Neuron (in vitro differentiated cells): ENCODE data around the gene AHRR.
"Not testable (repeated sequence)": the region's sequence is repeated elsewhere in the genome, so short reads cannot be mapped to it uniquely, and the experiment has no call there.

Experiments used
- H2AFZ ChIP-seq: one replicate; pipeline ENCODE4 v1.6.1; 2013; ENCODE audit warnings: low read depth, mild to moderate bottlenecking, inconsistent platforms, low read length, moderate library complexity
- H3K27me3 ChIP-seq: one replicate; pipeline ENCODE4 v1.6.1; 2013; ENCODE audit warnings: low read length; ENCODE audit not compliant: insufficient read depth
- H3K36me3 ChIP-seq: one replicate; pipeline ENCODE4 v1.6.1; 2013; ENCODE audit warnings: low read length; ENCODE audit not compliant: insufficient read depth
- H3K4me1 ChIP-seq: one replicate; pipeline ENCODE4 v1.6.1; 2013; ENCODE audit warnings: low read length; ENCODE audit not compliant: insufficient read depth
- H3K4me3 ChIP-seq: 2 replicates; pipeline ENCODE4 v1.5.1; 2013; ENCODE audit warnings: mild to moderate bottlenecking, low read length, moderate library complexity
- H3K9me3 ChIP-seq: one replicate; pipeline ENCODE4 v1.6.1; 2013; ENCODE audit warnings: low read length

Gene AHRR

GRCh38 chr5:297991-298736 lies 23.4 kb upstream of the AHRR start:
- H2AFZ ChIP-seq, H3K9me3 ChIP-seq, H3K36me3 ChIP-seq, H3K27me3 ChIP-seq, H3K4me3 ChIP-seq, H3K4me1 ChIP-seq: not testable (repeated sequence)

- no peaks in the 10 kb centered on the region for H3K36me3 ChIP-seq
These were observed 22.8 kb upstream of the AHRR start for GRCh38 chr5:298737-299125.

GRCh38 chr5:299921-300320 lies 21.6 kb upstream of the AHRR start:
- H2AFZ ChIP-seq, H3K4me1 ChIP-seq: not testable (repeated sequence)

More at GRCh38 chr5:298737-299125, 22.8 kb upstream of the AHRR start:
- H3K27me3 ChIP-seq: no peaks in the 10 kb centered on the region
- no peaks in the 10 kb centered on the region for H3K4me1 ChIP-seq
- H2AFZ ChIP-seq: no peak overlapping the region
- H3K9me3 ChIP-seq: peaks cover 5% of the 10 kb centered on the region
- no peak overlapping the region for H3K4me3 ChIP-seq

GRCh38 chr5:300691-301435 lies 20.7 kb upstream of the AHRR start:
- H3K4me3 ChIP-seq, H3K4me1 ChIP-seq, H2AFZ ChIP-seq, H3K27me3 ChIP-seq, H3K9me3 ChIP-seq, H3K36me3 ChIP-seq: not testable (repeated sequence)

More at GRCh38 chr5:299921-300320, 21.6 kb upstream of the AHRR start:
- not testable (repeated sequence) for H3K9me3 ChIP-seq, H3K36me3 ChIP-seq, H3K27me3 ChIP-seq, H3K4me3 ChIP-seq

GRCh38 chr5:302416-302815 lies 19.1 kb upstream of the AHRR start:
- not testable (repeated sequence) for H3K4me3 ChIP-seq, H3K4me1 ChIP-seq, H2AFZ ChIP-seq, H3K27me3 ChIP-seq, H3K9me3 ChIP-seq
- peaks cover 18% of the 10 kb centered on the region for H3K36me3 ChIP-seq

GRCh38 chr5:302966-303365 lies 18.5 kb upstream of the AHRR start:
- H3K36me3 ChIP-seq: peaks cover 24% of the 10 kb centered on the region
- no peak overlapping the region for H3K4me3 ChIP-seq
- no peaks in the 10 kb centered on the region for H3K27me3 ChIP-seq
- no peaks in the 10 kb centered on the region for H3K4me1 ChIP-seq
- no peak overlapping the region for H2AFZ ChIP-seq
- H3K9me3 ChIP-seq: no peaks in the 10 kb centered on the region

- H3K36me3 ChIP-seq: peaks cover 28% of the 10 kb centered on the region
- H3K9me3 ChIP-seq, H3K4me3 ChIP-seq, H3K27me3 ChIP-seq, H2AFZ ChIP-seq, H3K4me1 ChIP-seq: not testable (repeated sequence)
These were observed 17.8 kb upstream of the AHRR start for GRCh38 chr5:303741-304140.

GRCh38 chr5:305050-305449 lies 16.5 kb upstream of the AHRR start:
- no peaks in the 10 kb centered on the region for H3K27me3 ChIP-seq
- no peaks in the 10 kb centered on the region for H3K9me3 ChIP-seq
- H3K4me1 ChIP-seq: no peaks in the 10 kb centered on the region
- no peak overlapping the region for H3K4me3 ChIP-seq
- H2AFZ ChIP-seq: no peak overlapping the region
- H3K36me3 ChIP-seq: peaks cover 28% of the 10 kb centered on the region

GRCh38 chr5:305459-305858 lies 16.1 kb upstream of the AHRR start:
- peaks cover 30% of the 10 kb centered on the region for H3K36me3 ChIP-seq
- no peaks in the 10 kb centered on the region for H3K27me3 ChIP-seq
- H3K9me3 ChIP-seq: no peaks in the 10 kb centered on the region
- H3K4me1 ChIP-seq: no peaks in the 10 kb centered on the region
- no peak overlapping the region for H2AFZ ChIP-seq
- no peak overlapping the region for H3K4me3 ChIP-seq

- H2AFZ ChIP-seq: no peak overlapping the region
- peaks cover 1% of the 10 kb centered on the region for H3K4me1 ChIP-seq
- no peak overlapping the region for H3K4me3 ChIP-seq
- peaks cover 35% of the 10 kb centered on the region for H3K36me3 ChIP-seq
- H3K9me3 ChIP-seq: no peaks in the 10 kb centered on the region
- H3K27me3 ChIP-seq: no peaks in the 10 kb centered on the region
These were observed 15.3 kb upstream of the AHRR start for GRCh38 chr5:306011-306805.

- Histone ChIP-seq H3K4me1 (peaks cover 2% of the 10 kb centered on the region), H3K27me3 (no peaks in the 10 kb centered on the region), H3K36me3 (peaks cover 41% of the 10 kb centered on the region), H3K4me3 (no peak overlapping the region), H2AFZ (no peak overlapping the region), H3K9me3 (no peaks in the 10 kb centered on the region)
These were observed 14.2 kb upstream of the AHRR start for GRCh38 chr5:307306-307705.

GRCh38 chr5:307794-308579 lies 13.5 kb upstream of the AHRR start:
- no peak overlapping the region for H2AFZ ChIP-seq
- no peaks in the 10 kb centered on the region for H3K27me3 ChIP-seq
- H3K4me3 ChIP-seq: no peak overlapping the region
- H3K4me1 ChIP-seq: peaks cover 2% of the 10 kb centered on the region
- no peaks in the 10 kb centered on the region for H3K9me3 ChIP-seq
- H3K36me3 ChIP-seq: peaks cover 44% of the 10 kb centered on the region
